OCI-LY7 (cell line): ENCODE results near the gene INPP5J. TPM values are rescaled to one million over a fixed set of nuclear protein-coding genes. Genes with fewer than 3 reads are reported as not detected.

ENCODE experiments used
- BruUV-seq: library from RNA; stranded (reverse); fragments of 400-500 nt; replicated peaks from 2 replicates; lab custom pipeline; 2021; lab: Mats Ljungman, UMichigan
- CTCF ChIA-PET: fragments of 300-600 bp; sonication (Branson Sonifier 250); formaldehyde crosslinking; loops from one replicate; lab custom pipeline; 2022; ENCODE audit warnings: antibody characterized with exemption; ENCODE audit not compliant: unreplicated experiment; lab: Charles Lee
- POLR2A ChIA-PET: fragments of 300-600 bp; sonication (Branson Sonifier 250); formaldehyde crosslinking; loops from one replicate; lab custom pipeline; 2022; ENCODE audit warnings: antibody characterized with exemption; lab: Charles Lee
- DNase-seq: peaks from one replicate; pipeline ENCODE4 v3.0.0-alpha.2; 2015; ENCODE audit warnings: low spot score
- H2AFZ ChIP-seq: fragments of 200-600 bp; sonication (generic), shearing (Covaris generic); 2 replicates; pipeline ENCODE4 v1.6.1; 2014; ENCODE audit warnings: mild to moderate bottlenecking, antibody characterized with exemption, low read length, moderate library complexity
- H3K27ac ChIP-seq: fragments of 200-600 bp; sonication (generic); 2 replicates; pipeline ENCODE4 v1.5.1; 2014; ENCODE audit warnings: mixed run types, low read depth, mild to moderate bottlenecking, moderate library complexity, low read length, inconsistent platforms; ENCODE audit not compliant: poor library complexity, severe bottlenecking
- H3K36me3 ChIP-seq: fragments of 200-600 bp; sonication (generic); 2 replicates; pipeline ENCODE4 v1.6.1; 2014; ENCODE audit warnings: mild to moderate bottlenecking, antibody characterized with exemption, low read length, moderate library complexity, mixed read lengths; ENCODE audit not compliant: insufficient read depth
- H3K4me1 ChIP-seq: fragments of 200-600 bp; sonication (generic); 2 replicates; pipeline ENCODE4 v1.5.1; 2014; ENCODE audit warnings: mild to moderate bottlenecking, low read length; ENCODE audit not compliant: insufficient read depth, poor library complexity, severe bottlenecking
- H3K4me2 ChIP-seq: fragments of 200-600 bp; sonication (generic); 2 replicates; pipeline ENCODE4 v1.6.1; 2014; ENCODE audit warnings: mild to moderate bottlenecking, low read length
- H3K4me3 ChIP-seq: fragments of 200-600 bp; sonication (generic); 2 replicates; pipeline ENCODE4 v1.5.1; 2014; ENCODE audit warnings: mild to moderate bottlenecking, low read depth, low read length; ENCODE audit not compliant: poor library complexity, severe bottlenecking
- H3K79me2 ChIP-seq: fragments of 200-600 bp; sonication (generic); 2 replicates; pipeline ENCODE4 v1.6.1; 2016; ENCODE audit warnings: low read depth, mild to moderate bottlenecking, low read length, moderate library complexity, mixed read lengths; ENCODE audit not compliant: insufficient read depth
- H3K9me2 ChIP-seq: fragments of 200-600 bp; sonication (generic); 2 replicates; pipeline ENCODE4 v1.6.1; 2016; ENCODE audit warnings: mild to moderate bottlenecking, low read length, mixed read lengths; ENCODE audit not compliant: insufficient read depth
- H3K9me3 ChIP-seq: fragments of 200-600 bp; sonication (generic); 2 replicates; pipeline ENCODE4 v1.6.1; 2014; ENCODE audit warnings: mild to moderate bottlenecking, mixed run types, low read length, mixed read lengths
- H4K20me1 ChIP-seq: fragments of 200-600 bp; sonication (generic); 2 replicates; pipeline ENCODE4 v1.6.1; 2014; ENCODE audit warnings: mild to moderate bottlenecking, antibody characterized with exemption, low read length, moderate library complexity, mixed read lengths; ENCODE audit not compliant: insufficient read depth
- EZH2phosphoT487 ChIP-seq: fragments of 200-600 bp; sonication (generic); IDR thresholded peaks from 2 replicates; pipeline ENCODE4 v1.6.1; 2018; ENCODE audit warnings: low read depth, borderline replicate concordance, mild to moderate bottlenecking, mixed run types, antibody characterized with exemption, low read length, moderate library complexity, mixed read lengths
- intact Hi-C: fragments of 100-400 bp; cut with micrococcal nuclease; formaldehyde crosslinking; loops from one replicate; pipeline ENCODE4 v1.10.0; 2022; ENCODE audit not compliant: unreplicated experiment
- total RNA-seq, 2 experiments: library from RNA; depleted of rRNA in 1 of 2; stranded (reverse); fragments of >200 nt in 1 of 2; shearing (Covaris generic) in 1 of 2; gene quantifications; 2 replicates each; pipeline ENCODE4 v1.2.3, GENCODE V29; 2014 to 2022
- TF ChIP-seq, protein P1 (sequence below): fragments of 200-600 bp; sonication (generic); conservative IDR thresholded peaks from 2 replicates; pipeline ENCODE4 v1.5.1; 2014; ENCODE audit warnings: mild to moderate bottlenecking, antibody characterized with exemption, low read length, moderate library complexity, mixed read lengths

The INPP5J gene
- total RNA-seq, 2 experiments from 2014 or later, result 7.5 TPM; not detected in 1

GRCh38 chr22:31139066-31139465 is 16.3 kb downstream of the INPP5J start:
- ChIA-PET CTCF (no interaction called here), POLR2A (no interaction called here)
- DNase-seq, result no peak
- intact Hi-C loops, result no loop called here
- Histone ChIP-seq H3K79me2 (no peaks in the 10 kb centered on the region), H2AFZ (no peak overlapping the region), H3K36me3 (no peaks in the 10 kb centered on the region), H3K4me1 (no peaks in the 10 kb centered on the region), H3K9me3 (no peaks in the 10 kb centered on the region), H4K20me1 (no peaks in the 10 kb centered on the region), H3K4me2 (no peak overlapping the region), H3K9me2 (no peaks in the 10 kb centered on the region), H3K4me3 (no peak overlapping the region), H3K27ac (no peak overlapping the region)
- no TSS peak for BruUV-seq
- TF ChIP-seq EZH2phosphoT487, result no peak
- TF ChIP-seq, protein P1, sequence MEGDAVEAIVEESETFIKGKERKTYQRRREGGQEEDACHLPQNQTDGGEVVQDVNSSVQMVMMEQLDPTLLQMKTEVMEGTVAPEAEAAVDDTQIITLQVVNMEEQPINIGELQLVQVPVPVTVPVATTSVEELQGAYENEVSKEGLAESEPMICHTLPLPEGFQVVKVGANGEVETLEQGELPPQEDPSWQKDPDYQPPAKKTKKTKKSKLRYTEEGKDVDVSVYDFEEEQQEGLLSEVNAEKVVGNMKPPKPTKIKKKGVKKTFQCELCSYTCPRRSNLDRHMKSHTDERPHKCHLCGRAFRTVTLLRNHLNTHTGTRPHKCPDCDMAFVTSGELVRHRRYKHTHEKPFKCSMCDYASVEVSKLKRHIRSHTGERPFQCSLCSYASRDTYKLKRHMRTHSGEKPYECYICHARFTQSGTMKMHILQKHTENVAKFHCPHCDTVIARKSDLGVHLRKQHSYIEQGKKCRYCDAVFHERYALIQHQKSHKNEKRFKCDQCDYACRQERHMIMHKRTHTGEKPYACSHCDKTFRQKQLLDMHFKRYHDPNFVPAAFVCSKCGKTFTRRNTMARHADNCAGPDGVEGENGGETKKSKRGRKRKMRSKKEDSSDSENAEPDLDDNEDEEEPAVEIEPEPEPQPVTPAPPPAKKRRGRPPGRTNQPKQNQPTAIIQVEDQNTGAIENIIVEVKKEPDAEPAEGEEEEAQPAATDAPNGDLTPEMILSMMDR, result no peak

GRCh38 chr22:31139866-31140716 is 17.3 kb downstream of the INPP5J start, which contains the start of gene PLA2G3:
PLA2G3 (minus strand) TSS chr22:31140508; CDS start chr22:31140354, 154 bp downstream.
- H3K4me2 ChIP-seq, result no peak within 1 kb of the TSS
- H4K20me1 ChIP-seq, result no peaks in the 10 kb centered on the region
- TF ChIP-seq, protein P1, result no peak
- no peak for TF ChIP-seq EZH2phosphoT487
- no peaks in the 10 kb centered on the region for H3K36me3 ChIP-seq
- ChIA-PET CTCF (no interaction called here), POLR2A (no interaction called here)
- no peaks in the 10 kb centered on the region for H3K9me3 ChIP-seq
- no peak for DNase-seq
- no peak within 1 kb of the TSS for H3K27ac ChIP-seq
- no peaks in the 10 kb centered on the region for H3K9me2 ChIP-seq
- no peak within 1 kb of the TSS for H2AFZ ChIP-seq
- no peaks in the 10 kb centered on the region for H3K79me2 ChIP-seq
- H3K4me3 ChIP-seq, result no peak within 1 kb of the TSS
- BruUV-seq, result no TSS peak
- intact Hi-C loops, result no loop called here
- no peaks in the 10 kb centered on the region for H3K4me1 ChIP-seq

GRCh38 chr22:31140746-31141145 is 18.0 kb downstream of the INPP5J start:
- ChIA-PET CTCF (no interaction called here), POLR2A (no interaction called here)
- TF ChIP-seq, protein P1, result no peak
- TF ChIP-seq EZH2phosphoT487, result no peak
- Histone ChIP-seq H3K9me3 (no peaks in the 10 kb centered on the region), H3K9me2 (no peaks in the 10 kb centered on the region), H3K4me1 (no peaks in the 10 kb centered on the region), H4K20me1 (no peaks in the 10 kb centered on the region), H3K36me3 (no peaks in the 10 kb centered on the region), H3K4me2 (no peak overlapping the region), H3K4me3 (no peak overlapping the region), H3K79me2 (no peaks in the 10 kb centered on the region), H2AFZ (no peak overlapping the region), H3K27ac (no peak overlapping the region)
- BruUV-seq, result no TSS peak
- DNase-seq, result no peak
- intact Hi-C loops, result no loop called here
